Ramos (cell line): Measurements from ENCODE around the gene TREML2.

Source experiments
- in situ Hi-C: fragments of 300-500 bp; cut with MboI; formaldehyde crosslinking; loops from one replicate; pipeline ENCODE4 v1.14.3; 2022; ENCODE audit warnings: low sequenced_read_pairs; ENCODE audit not compliant: unreplicated experiment

The TREML2 gene

DNA sequence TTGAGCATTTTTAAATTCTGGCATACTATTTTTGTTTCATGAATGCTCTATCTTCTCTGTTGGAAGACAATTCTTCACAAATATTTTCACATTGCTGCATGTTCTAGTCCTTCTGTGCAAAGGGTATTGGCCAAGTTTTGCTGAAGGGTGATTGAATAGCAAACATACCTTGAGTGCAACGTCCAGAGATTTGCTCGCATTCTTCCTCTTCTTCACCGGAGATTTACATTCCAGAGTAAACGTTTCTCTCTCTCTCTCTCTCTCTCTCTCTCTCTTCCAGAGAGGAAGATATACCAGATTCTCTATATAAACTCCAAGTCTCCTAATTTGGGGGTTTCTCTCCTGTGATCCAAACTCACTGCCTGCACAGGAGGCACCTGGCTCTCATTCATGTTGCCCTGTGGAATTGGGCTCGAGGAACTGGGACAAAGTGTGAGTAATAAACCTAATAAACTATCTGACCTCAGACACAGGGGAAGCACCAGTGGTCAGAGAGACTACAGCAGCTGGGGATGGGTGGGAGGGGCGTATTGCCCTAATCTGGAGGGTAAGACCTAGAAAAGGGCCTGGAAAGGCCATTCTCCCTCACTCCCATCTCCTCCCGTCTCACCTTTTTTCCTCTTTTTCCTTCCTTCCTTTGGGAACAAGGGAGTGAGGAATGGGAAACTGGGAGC is 45.7 kb downstream of the TREML2 start:
- in situ Hi-C loops: no loop called here

- in situ Hi-C loops: no loop called here
Observed at GRCh38 chr6:41153992-41154625, 46.8 kb downstream of the TREML2 start, which contains the start of gene TREML1. Gene TREML1 (minus strand): TSS chr6:41154347. CDS start chr6:41154288, 59 bp downstream.

- in situ Hi-C loops: no loop called here
Observed at GRCh38 chr6:41153451-41153850, 47.5 kb downstream of the TREML2 start.

DNA sequence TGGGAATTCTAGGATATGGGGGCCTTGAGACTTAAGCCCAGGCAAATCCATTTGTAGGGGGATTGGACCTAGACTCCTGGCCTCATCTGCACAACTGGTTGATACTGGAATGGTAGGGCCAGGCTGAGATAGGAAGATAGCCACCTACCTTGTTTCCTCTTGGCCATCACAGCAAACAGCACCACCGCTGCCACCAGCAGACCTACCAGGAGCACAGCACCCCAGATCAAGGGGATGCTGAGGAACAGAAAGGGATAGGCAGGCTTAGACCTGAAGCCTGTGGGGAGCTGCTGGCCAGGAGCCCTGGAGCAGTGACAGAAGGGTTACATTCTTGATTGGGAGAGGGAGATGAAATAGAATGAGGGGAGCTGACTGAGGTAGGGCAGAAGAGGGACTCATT is 50.3 kb downstream of the TREML2 start:
- in situ Hi-C loops: no loop called here

DNA sequence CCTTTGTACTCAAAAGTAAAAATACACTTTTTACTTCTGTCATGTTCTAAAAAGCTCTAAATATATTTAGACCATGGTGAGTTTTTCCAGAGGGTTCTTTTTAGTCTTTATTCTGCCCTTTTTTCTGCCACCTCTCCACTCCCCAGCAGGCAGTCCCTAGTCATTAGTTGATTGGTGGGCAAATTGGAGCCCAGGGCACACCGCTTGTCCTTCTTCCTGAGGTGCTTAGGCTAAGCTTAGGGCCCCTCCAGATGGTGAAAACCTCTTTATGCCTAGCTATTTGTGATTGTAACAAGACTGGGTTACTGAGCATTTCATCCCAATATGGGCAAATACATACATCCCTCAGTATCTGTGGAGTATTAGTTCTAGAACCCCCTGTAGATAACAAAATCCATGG is 53.0 kb downstream of the TREML2 start:
- in situ Hi-C loops: no loop called here
